ENCODE results near the gene OTUD4.
"Not testable (repeated sequence)": the region's sequence is repeated elsewhere in the genome, so short reads cannot be mapped to it uniquely, and the experiment has no call there.

Gene OTUD4

DNA sequence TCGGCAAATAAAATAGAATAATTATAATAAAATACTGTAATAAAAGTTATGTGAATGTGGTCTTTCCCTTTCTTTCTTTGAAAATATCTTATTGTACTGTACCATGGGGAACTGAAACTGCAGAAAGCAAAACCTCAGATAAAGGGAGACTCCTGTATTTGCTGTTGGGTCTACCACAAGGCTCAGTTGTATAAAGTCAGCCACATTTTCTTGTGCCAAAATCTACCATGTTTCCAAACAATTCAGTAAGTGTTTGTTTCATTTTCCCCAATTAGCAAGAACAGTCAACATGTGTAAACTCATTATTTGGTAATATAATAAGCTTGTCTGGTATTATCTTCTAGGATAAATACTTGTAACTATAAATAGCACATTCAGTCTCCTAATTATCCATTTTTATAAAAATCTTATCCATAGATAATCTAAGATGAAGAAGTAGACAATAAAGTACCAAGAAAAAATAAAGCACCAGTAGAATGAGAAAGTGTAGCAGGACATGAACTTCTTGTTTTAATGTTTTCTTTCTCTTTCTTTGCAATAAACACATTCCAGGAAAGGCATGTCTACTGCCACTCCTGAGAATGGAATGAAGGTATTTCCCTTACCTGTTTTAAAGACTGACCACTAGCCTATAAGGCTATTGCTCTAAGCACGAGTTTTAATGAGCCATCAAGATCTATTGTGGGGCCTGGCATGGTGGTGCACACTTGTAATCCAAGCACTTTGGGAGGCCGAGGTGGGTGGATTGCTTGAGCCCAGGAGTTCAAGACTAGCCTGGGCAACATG is 15.0 kb upstream of the OTUD4 start:
- no peaks in the 10 kb centered on the region for H3K9me3 Mint-ChIP-seq
- H3K4me1 Mint-ChIP-seq = no peaks in the 10 kb centered on the region
- CTCF ChIA-PET = no interaction called here

GRCh38 chr4:145189981-145190380 is 9.6 kb upstream of the OTUD4 start:
- CTCF ChIA-PET = no interaction called here
- Mint-ChIP-seq H3K36me3 (no peaks in the 10 kb centered on the region), H3K27me3 (peaks cover 8% of the 10 kb centered on the region), H3K27ac (no peak overlapping the region), H3K4me3 (no peak overlapping the region), H3K4me1 (no peaks in the 10 kb centered on the region), H3K9me3 (no peaks in the 10 kb centered on the region)
- DNase-seq = no peak

More for the DNA sequence above, 15.0 kb upstream of the OTUD4 start:
- Mint-ChIP-seq H3K27me3 (peaks cover 16% of the 10 kb centered on the region), H3K4me3 (no peak overlapping the region), H3K27ac (no peak overlapping the region), H3K36me3 (no peaks in the 10 kb centered on the region)
- no peak for DNase-seq

DNA sequence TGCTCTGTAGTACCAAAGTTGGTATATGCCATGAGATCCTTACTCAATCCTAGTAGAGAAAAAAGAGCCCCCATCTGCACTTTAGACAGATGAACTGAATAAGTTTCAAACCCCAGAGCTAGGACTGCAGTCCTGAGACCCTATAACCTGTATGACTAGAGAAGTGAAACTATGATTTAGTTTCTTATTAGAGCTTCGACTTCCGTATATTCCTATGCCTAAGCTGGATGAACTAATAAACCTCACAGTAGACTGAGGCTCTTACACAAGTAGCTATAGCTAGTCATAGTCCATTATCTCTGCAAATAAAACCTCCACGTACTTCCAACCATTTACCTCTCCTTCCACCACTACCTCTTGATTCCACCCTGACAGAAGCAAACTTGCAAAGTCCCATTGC is 6.3 kb upstream of the OTUD4 start:
- Mint-ChIP-seq H3K9me3 (no peaks in the 10 kb centered on the region), H3K4me3 (no peak overlapping the region)
- CTCF ChIA-PET = no interaction called here

DNA sequence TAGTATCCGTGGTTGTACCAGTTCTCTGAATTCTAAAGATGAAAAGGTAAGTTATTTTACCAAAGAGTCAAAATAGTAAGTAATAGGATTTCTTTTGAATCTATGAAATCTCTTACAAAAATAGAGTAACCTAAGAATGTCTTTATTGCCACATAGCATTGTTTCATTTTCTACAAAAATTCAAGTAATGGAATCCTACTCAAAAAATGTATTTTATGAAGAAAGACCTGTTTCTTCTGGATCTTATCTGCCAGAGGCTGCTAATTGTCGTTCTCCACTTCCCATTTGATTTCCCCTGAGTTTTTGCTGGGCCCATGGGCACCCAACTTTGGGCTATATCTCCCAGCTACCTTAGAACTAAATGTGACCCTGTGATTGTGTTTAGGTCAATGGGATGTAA is 3.2 kb upstream of the OTUD4 start:
- CTCF ChIA-PET = no interaction called here

More for the DNA sequence above, 6.3 kb upstream of the OTUD4 start:
- H3K36me3 Mint-ChIP-seq = no peaks in the 10 kb centered on the region
- H3K27ac Mint-ChIP-seq = no peak overlapping the region
- peaks cover 5% of the 10 kb centered on the region for H3K4me1 Mint-ChIP-seq
- H3K27me3 Mint-ChIP-seq = peaks cover 8% of the 10 kb centered on the region
- no peak for DNase-seq

GRCh38 chr4:145183023-145183422 is 2.6 kb upstream of the OTUD4 start:
- Mint-ChIP-seq H3K36me3 (peaks cover 6% of the 10 kb centered on the region), H3K4me3 (no peak overlapping the region)

More for the DNA sequence above, 3.2 kb upstream of the OTUD4 start:
- no peak overlapping the region for H3K27ac Mint-ChIP-seq
- H3K36me3 Mint-ChIP-seq = peaks cover 5% of the 10 kb centered on the region
- no peak for DNase-seq
- no peak overlapping the region for H3K4me3 Mint-ChIP-seq
- H3K9me3 Mint-ChIP-seq = no peaks in the 10 kb centered on the region
- H3K27me3 Mint-ChIP-seq = peaks cover 6% of the 10 kb centered on the region
- H3K4me1 Mint-ChIP-seq = peaks cover 15% of the 10 kb centered on the region

GRCh38 chr4:145182222-145182621 is 1.8 kb upstream of the OTUD4 start:
- Mint-ChIP-seq H3K27me3 (peaks cover 4% of the 10 kb centered on the region), H3K9me3 (no peaks in the 10 kb centered on the region), H3K36me3 (peaks cover 8% of the 10 kb centered on the region), H3K4me1 (peaks cover 26% of the 10 kb centered on the region), H3K27ac (no peak overlapping the region), H3K4me3 (peak overlapping the region; percentile 23)
- CTCF ChIA-PET = interaction anchor here (0.6 kb wide), 1 partner anchor 22 kb away, joined by 3 read pairs; no protein-coding TSS in a partner anchor
- no peak for DNase-seq

More at GRCh38 chr4:145183023-145183422, 2.6 kb upstream of the OTUD4 start:
- CTCF ChIA-PET = no interaction called here
- no peak for DNase-seq
- H3K4me1 Mint-ChIP-seq = peaks cover 18% of the 10 kb centered on the region
- peaks cover 4% of the 10 kb centered on the region for H3K27me3 Mint-ChIP-seq
- no peaks in the 10 kb centered on the region for H3K9me3 Mint-ChIP-seq
- H3K27ac Mint-ChIP-seq = no peak overlapping the region

DNA sequence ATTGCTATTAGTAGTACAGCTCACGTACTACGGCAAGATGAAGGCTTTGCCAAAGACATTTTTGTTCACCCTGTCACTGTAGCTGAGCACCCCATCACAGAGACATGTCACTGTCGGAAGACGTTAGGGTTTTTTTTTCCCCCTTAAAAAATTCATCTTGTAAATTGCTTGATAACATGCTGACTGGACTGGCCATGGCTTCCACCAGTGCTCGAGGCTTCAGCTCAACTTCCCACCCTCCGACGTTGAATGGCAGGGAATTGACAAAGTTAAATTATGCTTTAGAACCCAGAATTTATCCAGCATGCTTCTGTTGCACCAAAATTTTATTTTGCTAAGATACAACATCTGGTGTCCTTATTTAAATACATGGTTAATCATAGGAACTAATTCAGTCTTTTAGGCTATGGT is 707 bp upstream of the OTUD4 start:
- Mint-ChIP-seq H3K36me3 (peaks cover 8% of the 10 kb centered on the region), H3K27ac (peak overlapping the region; percentile 88), H3K4me1 (peaks cover 29% of the 10 kb centered on the region), H3K27me3 (peaks cover under 1% of the 10 kb centered on the region), H3K9me3 (no peaks in the 10 kb centered on the region), H3K4me3 (peak overlapping the region; percentile 73)
- CTCF ChIA-PET = interaction anchor here (0.9 kb wide), 1 partner anchor 83 kb away, joined by 3 read pairs; the partner anchor contains the start of gene ABCE1
- no peak for DNase-seq

- H3K27me3 Mint-ChIP-seq, CTCF ChIA-PET, DNase-seq, H3K9me3 Mint-ChIP-seq: not testable (repeated sequence)
- Mint-ChIP-seq H3K36me3 (peaks cover 11% of the 10 kb centered on the region), H3K4me3 (peak overlapping the region; percentile 85), H3K4me1 (peaks cover 40% of the 10 kb centered on the region), H3K27ac (peak overlapping the region; percentile 97)
These were observed 510 bp downstream of the OTUD4 start for GRCh38 chr4:145179861-145180297.

GRCh38 chr4:145179281-145179860 is 1.0 kb downstream of the OTUD4 start:
- DNase-seq = peak; percentile 82
- Mint-ChIP-seq H3K4me1 (peaks cover 44% of the 10 kb centered on the region), H3K27me3 (no peaks in the 10 kb centered on the region), H3K4me3 (peak overlapping the region; percentile 85), H3K27ac (peak overlapping the region; percentile 97), H3K9me3 (no peaks in the 10 kb centered on the region), H3K36me3 (peaks cover 16% of the 10 kb centered on the region)
- CTCF ChIA-PET = interaction anchor here (1.1 to 2.3 kb wide), 3 partner anchors 10 to 438 kb away, joined by 5 to 8 read pairs (median 5); partner anchors contain the start of genes ABCE1 and ANAPC10

DNA sequence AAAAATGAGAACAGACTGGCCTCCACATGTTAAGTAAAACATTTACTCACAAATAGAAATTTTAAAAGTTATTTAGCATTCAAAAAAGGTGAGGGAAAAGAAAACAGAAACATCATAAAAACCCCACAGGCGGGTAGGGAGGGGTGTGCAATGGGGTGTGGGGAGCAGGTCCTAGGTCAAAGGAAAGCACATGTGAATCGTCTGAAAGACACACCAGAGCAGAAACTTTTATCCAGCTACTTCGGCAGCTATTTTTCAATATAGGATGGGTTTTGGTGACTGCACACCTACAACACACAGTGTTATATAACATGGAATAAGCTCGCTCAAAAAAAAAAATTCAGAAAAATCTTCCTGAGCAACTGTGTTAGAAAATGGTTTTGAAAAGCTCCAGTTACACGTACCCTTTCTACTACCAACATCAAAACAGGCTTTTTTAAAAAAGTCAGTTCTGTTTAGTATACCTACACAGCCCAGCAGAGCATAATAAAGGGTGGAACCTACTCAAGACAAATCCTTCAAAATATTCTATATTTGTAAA is 1.6 kb downstream of the OTUD4 start:
- CTCF ChIA-PET = interaction anchor here (0.6 to 2.3 kb wide), 4 partner anchors 10 to 439 kb away, joined by 3 to 8 read pairs (median 5); partner anchors contain the start of genes ABCE1 and ANAPC10

GRCh38 chr4:145177906-145178538 is 2.4 kb downstream of the OTUD4 start:
- peaks cover 46% of the 10 kb centered on the region for H3K4me1 Mint-ChIP-seq
- H3K27me3 Mint-ChIP-seq = no peaks in the 10 kb centered on the region
- H3K4me3 Mint-ChIP-seq = peak overlapping the region; percentile 85
- H3K9me3 Mint-ChIP-seq = no peaks in the 10 kb centered on the region
- DNase-seq = peak; percentile 24
- peak overlapping the region; percentile 97 for H3K27ac Mint-ChIP-seq
- CTCF ChIA-PET = interaction anchor here (0.6 to 2.3 kb wide), 4 partner anchors 9 to 439 kb away, joined by 3 to 8 read pairs (median 4); partner anchors contain the start of genes ABCE1 and ANAPC10
- peaks cover 22% of the 10 kb centered on the region for H3K36me3 Mint-ChIP-seq

More for the DNA sequence above, 1.6 kb downstream of the OTUD4 start:
- peak; percentile 38 for DNase-seq
- peaks cover 18% of the 10 kb centered on the region for H3K36me3 Mint-ChIP-seq
- H3K9me3 Mint-ChIP-seq = no peaks in the 10 kb centered on the region
- H3K27me3 Mint-ChIP-seq = no peaks in the 10 kb centered on the region
- H3K27ac Mint-ChIP-seq = peak overlapping the region; percentile 97
- H3K4me3 Mint-ChIP-seq = peak overlapping the region; percentile 85
- peaks cover 44% of the 10 kb centered on the region for H3K4me1 Mint-ChIP-seq

GRCh38 chr4:145177511-145177905 is 2.9 kb downstream of the OTUD4 start:
- H3K36me3 Mint-ChIP-seq = peaks cover 26% of the 10 kb centered on the region
- H3K27me3 Mint-ChIP-seq = no peaks in the 10 kb centered on the region
- H3K4me1 Mint-ChIP-seq = peaks cover 50% of the 10 kb centered on the region

DNA sequence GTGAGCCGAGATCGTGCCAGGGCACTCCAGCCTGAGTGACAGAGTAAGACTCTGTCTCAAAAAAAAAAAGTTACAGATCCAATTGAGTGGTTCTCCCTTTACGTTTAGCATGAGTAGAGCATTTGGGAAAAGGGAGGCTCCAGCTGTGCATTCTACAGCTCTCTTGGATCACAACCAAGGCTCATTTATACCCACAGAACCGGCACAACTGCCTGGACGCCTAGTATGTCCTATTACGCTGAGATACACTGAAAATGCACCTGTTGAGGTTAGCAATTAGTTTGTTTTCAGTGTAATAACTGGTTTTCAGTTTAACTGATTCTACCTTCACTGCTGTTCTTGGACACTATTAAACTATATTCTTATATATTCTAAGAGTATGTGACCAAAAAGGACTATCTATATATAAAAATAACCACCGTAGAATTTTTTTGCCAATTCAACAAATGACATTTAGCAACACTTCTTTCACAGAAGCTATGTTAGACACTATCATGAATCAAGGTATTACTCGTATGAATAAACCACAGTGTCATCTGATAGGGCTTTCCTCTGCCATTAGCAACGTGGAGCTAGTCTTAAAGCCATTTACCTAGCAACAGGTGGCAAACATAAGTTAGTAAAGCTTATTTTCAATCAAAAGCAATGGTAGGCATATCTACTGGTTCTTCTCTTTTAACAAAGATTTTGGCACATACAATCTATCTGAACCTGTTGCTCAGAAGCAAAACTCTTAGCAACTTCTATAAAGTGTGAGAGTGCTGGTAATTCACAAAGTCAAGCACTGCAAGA is 3.6 kb downstream of the OTUD4 start:
- peak overlapping the region; percentile 85 for H3K4me3 Mint-ChIP-seq
- H3K27ac Mint-ChIP-seq = peak overlapping the region; percentile 97
- DNase-seq = no peak
- H3K27me3 Mint-ChIP-seq = no peaks in the 10 kb centered on the region
- peaks cover 45% of the 10 kb centered on the region for H3K4me1 Mint-ChIP-seq
- H3K36me3 Mint-ChIP-seq = peaks cover 29% of the 10 kb centered on the region
- H3K9me3 Mint-ChIP-seq = no peaks in the 10 kb centered on the region
- CTCF ChIA-PET = interaction anchor here (1.0 kb wide), 1 partner anchor 44 kb away, joined by 3 read pairs; no protein-coding TSS in a partner anchor

More at GRCh38 chr4:145177511-145177905, 2.9 kb downstream of the OTUD4 start:
- peak overlapping the region; percentile 97 for H3K27ac Mint-ChIP-seq
- CTCF ChIA-PET = interaction anchor here (0.6 to 2.3 kb wide), 3 partner anchors 45 to 440 kb away, joined by 3 to 8 read pairs (median 3); partner anchors contain the start of genes ABCE1 and ANAPC10
- H3K4me3 Mint-ChIP-seq = peak overlapping the region; percentile 85
- H3K9me3 Mint-ChIP-seq = no peaks in the 10 kb centered on the region
- no peak for DNase-seq
